Hepatocyte (in vitro differentiated cells): ENCODE results near the gene PPIG.

Experiments used
- CTCF ChIP-seq: fragments of 200-600 bp; sonication (generic); IDR thresholded peaks from 2 replicates; pipeline ENCODE4 v1.5.1; 2016; ENCODE audit warnings: antibody characterized with exemption, mild to moderate bottlenecking; ENCODE audit not compliant: poor library complexity
- EZH2 ChIP-seq: fragments of 200-600 bp; sonication (generic); IDR thresholded peaks from 2 replicates; pipeline ENCODE4 v1.6.1; 2016; ENCODE audit warnings: antibody characterized with exemption, mild to moderate bottlenecking, borderline replicate concordance
- EZH2phosphoT487 ChIP-seq: fragments of 200-600 bp; sonication (generic); IDR thresholded peaks from one replicate; pipeline ENCODE4 v1.6.1; 2018; ENCODE audit warnings: antibody characterized with exemption, mild to moderate bottlenecking, low read depth, moderate library complexity; ENCODE audit not compliant: unreplicated experiment, severe bottlenecking

DNA sequence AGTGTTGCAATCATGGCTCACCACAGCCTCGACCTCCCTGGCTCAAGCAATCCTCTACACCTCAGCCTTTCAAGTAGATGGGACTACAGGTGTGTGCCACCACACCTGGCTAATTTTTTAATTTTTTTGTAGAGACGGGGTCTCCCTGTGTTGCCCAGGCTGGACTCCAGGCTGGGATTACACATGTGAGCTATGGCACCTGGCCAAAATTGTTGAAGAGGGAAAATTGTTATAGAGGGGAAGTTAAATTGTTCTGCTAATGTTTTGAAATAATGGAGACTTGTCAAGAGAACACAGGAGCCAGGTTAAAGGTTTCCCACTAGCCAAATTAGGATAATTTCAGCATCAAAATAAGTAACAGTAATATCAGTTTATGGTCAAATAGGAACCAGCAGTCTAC lies 25.1 kb downstream of the PPIG start:
- TF ChIP-seq EZH2 (no peak), CTCF (no peak), EZH2phosphoT487 (no peak)
